MM.1S (cell line): Measurements from ENCODE around the gene MED14.
"Not testable (repeated sequence)": the region's sequence is repeated elsewhere in the genome, so short reads cannot be mapped to it uniquely, and the experiment has no call there.

Source experiments
- DNase-seq: peaks from one replicate; pipeline ENCODE4 v3.0.0-alpha.2; 2015
- H2AFZ ChIP-seq: fragments of 300-600 bp; sonication (generic); 2 replicates; pipeline ENCODE4 v1.6.0; 2016; ENCODE audit warnings: antibody characterized with exemption, low read length
- H3F3A ChIP-seq: fragments of 300-600 bp; sonication (generic); 2 replicates; pipeline ENCODE4 v1.6.1; 2016; ENCODE audit warnings: mild to moderate bottlenecking, antibody characterized with exemption, low read length, moderate library complexity, mixed read lengths; ENCODE audit not compliant: insufficient read depth
- H3K27ac ChIP-seq: fragments of 300-600 bp; sonication (generic); 2 replicates; pipeline ENCODE4 v1.5.1; 2016; ENCODE audit warnings: mild to moderate bottlenecking, low read length
- H3K27me3 ChIP-seq: fragments of 300-600 bp; sonication (generic); replicated peaks from 2 replicates; pipeline ENCODE4 v1.6.0; 2016; ENCODE audit warnings: low read length; ENCODE audit not compliant: insufficient read depth
- H3K36me3 ChIP-seq: fragments of 300-600 bp; sonication (generic); replicated peaks from 2 replicates; pipeline ENCODE4 v1.6.1; 2016; ENCODE audit warnings: mild to moderate bottlenecking, low read length, mixed read lengths; ENCODE audit not compliant: insufficient read depth
- H3K4me1 ChIP-seq: fragments of 300-600 bp; sonication (generic); 2 replicates; pipeline ENCODE4 v1.6.1; 2016; ENCODE audit warnings: low read length, mixed read lengths
- H3K4me2 ChIP-seq: fragments of 300-600 bp; sonication (generic); 2 replicates; pipeline ENCODE4 v1.6.0; 2016; ENCODE audit warnings: low read depth, low read length
- H3K4me3 ChIP-seq: fragments of 300-600 bp; sonication (generic); 2 replicates; pipeline ENCODE4 v1.5.1; 2016; ENCODE audit warnings: low read length, mixed read lengths
- H3K79me2 ChIP-seq: fragments of 300-600 bp; sonication (generic); 2 replicates; pipeline ENCODE4 v1.6.1; 2016; ENCODE audit warnings: mixed run types, low read length, mixed read lengths
- H3K9ac ChIP-seq: fragments of 300-600 bp; sonication (generic); 2 replicates; pipeline ENCODE4 v1.6.1; 2016; ENCODE audit warnings: low read length, mixed read lengths
- H3K9me2 ChIP-seq: fragments of 300-600 bp; sonication (generic); replicated peaks from 2 replicates; pipeline ENCODE4 v1.6.1; 2016; ENCODE audit warnings: mild to moderate bottlenecking, low read length, mixed read lengths; ENCODE audit not compliant: insufficient read depth
- H3K9me3 ChIP-seq: fragments of 300-600 bp; sonication (generic); replicated peaks from 2 replicates; pipeline ENCODE4 v1.6.1; 2016; ENCODE audit warnings: mild to moderate bottlenecking, low read length, mixed read lengths; ENCODE audit not compliant: insufficient read depth
- H4K20me1 ChIP-seq: fragments of 300-600 bp; sonication (generic); 2 replicates; pipeline ENCODE4 v1.6.1; 2016; ENCODE audit warnings: mild to moderate bottlenecking, low read length, moderate library complexity, mixed read lengths; ENCODE audit not compliant: insufficient read depth
- CTCF ChIP-seq: fragments of 300-600 bp; sonication (generic); IDR thresholded peaks from 2 replicates; pipeline ENCODE4 v1.5.1; 2016; ENCODE audit warnings: antibody characterized with exemption, low read length, mixed read lengths
- EZH2 ChIP-seq: fragments of 300-600 bp; sonication (generic); optimal IDR thresholded peaks from 2 replicates; pipeline ENCODE3; 2017; ENCODE audit warnings: low read depth, mild to moderate bottlenecking, antibody characterized with exemption, low read length, mixed read lengths
- EZH2phosphoT487 ChIP-seq: fragments of 300-600 bp; sonication (generic); IDR thresholded peaks from 2 replicates; pipeline ENCODE4 v1.6.1; 2018; ENCODE audit warnings: antibody characterized with exemption, low read length

The MED14 gene

DNA sequence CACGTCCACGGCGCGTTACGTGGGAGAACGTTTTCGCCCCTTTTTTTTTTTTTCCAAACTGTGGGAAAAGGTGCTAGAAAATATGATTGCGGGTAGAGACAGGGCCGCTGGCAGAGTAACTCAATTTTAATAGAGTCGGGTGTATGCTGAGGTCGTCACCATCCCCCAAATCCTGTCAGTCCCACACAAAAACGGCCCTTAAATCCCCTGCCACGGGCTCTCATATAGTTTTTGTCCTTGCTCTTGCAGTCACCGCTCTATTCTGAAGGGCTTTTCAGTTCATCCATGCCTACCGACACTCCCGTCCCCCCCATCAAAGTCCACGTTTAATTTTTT is 796 bp upstream of the MED14 start:
- no peak for DNase-seq
- peaks cover 12% of the 10 kb centered on the region; the same call in 1 of the 2 replicates for H3F3A ChIP-seq
- H2AFZ ChIP-seq = peak overlapping the region; percentile 75
- H3K27ac ChIP-seq = peak overlapping the region; percentile 90
- H3K9ac ChIP-seq = peak overlapping the region; percentile 85
- H3K4me1 ChIP-seq = peaks cover 5% of the 10 kb centered on the region; the same call in 1 of the 2 replicates
- H3K4me3 ChIP-seq = peak overlapping the region; percentile 80
- H3K27me3 ChIP-seq = no peaks in the 10 kb centered on the region
- H3K79me2 ChIP-seq = peaks cover 38% of the 10 kb centered on the region
- H3K9me2 ChIP-seq = no peaks in the 10 kb centered on the region
- H4K20me1 ChIP-seq = no peaks in the 10 kb centered on the region
- no peaks in the 10 kb centered on the region for H3K9me3 ChIP-seq
- peak overlapping the region; percentile 77 for H3K4me2 ChIP-seq
- no peaks in the 10 kb centered on the region for H3K36me3 ChIP-seq
- TF ChIP-seq EZH2 = no peak
- TF ChIP-seq EZH2phosphoT487 = no peak
- TF ChIP-seq CTCF = no peak

- Histone ChIP-seq H3K27ac (peak overlapping the region; percentile 90; the same call in 1 of the 2 replicates), H3K4me2 (peak overlapping the region; percentile 79), H3K36me3 (no peaks in the 10 kb centered on the region), H3K4me3 (peak overlapping the region; percentile 80), H3K79me2 (peaks cover 50% of the 10 kb centered on the region), H3K9ac (peak overlapping the region; percentile 85), H3K9me2 (no peaks in the 10 kb centered on the region), H2AFZ (0 out of 2 replicates have a peak overlapping the region, but pooled peaks have one; percentile 45), H3K9me3 (no peaks in the 10 kb centered on the region), H3K4me1 (peaks cover 5% of the 10 kb centered on the region; the same call in 1 of the 2 replicates), H4K20me1 (no peaks in the 10 kb centered on the region), H3K27me3 (no peaks in the 10 kb centered on the region), H3F3A (peaks cover 12% of the 10 kb centered on the region; the same call in 1 of the 2 replicates)
- TF ChIP-seq EZH2 (no peak), CTCF (no peak), EZH2phosphoT487 (no peak)
- peak; percentile 18 for DNase-seq
Measured at GRCh38 chrX:40734971-40735324, 394 bp downstream of the MED14 start.

DNA sequence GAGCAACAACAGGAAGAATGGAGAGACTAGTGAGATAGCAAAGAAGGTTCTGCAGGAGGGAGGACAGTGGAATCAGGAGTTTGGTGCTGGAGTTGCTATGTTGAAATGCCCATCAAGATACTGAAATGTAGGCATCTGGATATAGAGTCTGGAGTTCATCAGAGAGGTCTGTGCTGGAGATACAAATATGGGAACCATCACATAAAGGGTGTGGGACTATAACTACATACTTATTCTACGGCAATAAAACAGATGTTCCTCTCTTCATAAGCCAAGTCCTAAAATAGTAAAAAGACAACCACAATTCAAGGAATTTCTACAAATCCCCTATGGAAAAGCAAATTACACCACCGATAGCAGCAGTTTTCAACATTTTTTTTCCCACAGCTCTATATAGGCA is 1.6 kb downstream of the MED14 start:
- Histone ChIP-seq H3F3A (peaks cover 12% of the 10 kb centered on the region; the same call in 1 of the 2 replicates), H3K9me2 (no peaks in the 10 kb centered on the region), H2AFZ (no peak overlapping the region), H4K20me1 (no peaks in the 10 kb centered on the region), H3K9me3 (no peaks in the 10 kb centered on the region), H3K4me2 (peak overlapping the region; percentile 79), H3K4me1 (peaks cover 5% of the 10 kb centered on the region; the same call in 1 of the 2 replicates), H3K27me3 (no peaks in the 10 kb centered on the region), H3K36me3 (no peaks in the 10 kb centered on the region), H3K27ac (no peak overlapping the region), H3K9ac (no peak overlapping the region), H3K4me3 (peak overlapping the region; percentile 80), H3K79me2 (peaks cover 62% of the 10 kb centered on the region)
- no peak for TF ChIP-seq EZH2phosphoT487
- no peak for TF ChIP-seq CTCF
- TF ChIP-seq EZH2 = no peak
- no peak for DNase-seq

DNA sequence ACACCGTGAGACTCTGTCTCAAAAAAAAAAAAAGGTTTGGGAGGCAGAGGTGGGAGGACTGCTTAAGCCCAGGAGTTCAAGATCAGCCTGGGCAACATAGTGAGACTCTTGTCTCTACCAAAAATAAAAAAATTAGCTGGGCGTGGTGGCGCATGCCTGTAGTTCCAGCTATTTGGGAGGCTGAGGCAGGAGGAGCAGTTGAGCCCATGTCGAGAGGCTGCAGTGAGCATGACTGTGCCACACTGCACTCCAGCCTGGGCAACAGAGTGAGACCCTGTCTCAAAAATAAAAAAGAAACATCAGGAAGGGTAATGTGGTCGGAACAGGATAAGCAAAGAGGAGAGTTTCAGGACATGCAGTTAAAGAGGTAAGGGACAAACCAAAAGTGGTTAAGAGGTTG is 2.8 kb downstream of the MED14 start:
- not testable (repeated sequence) for H3K9ac ChIP-seq, H3K9me3 ChIP-seq, H2AFZ ChIP-seq, H3K36me3 ChIP-seq, H3K4me2 ChIP-seq, H3K4me1 ChIP-seq, DNase-seq, H3K4me3 ChIP-seq, H3K9me2 ChIP-seq, H3K27ac ChIP-seq, H4K20me1 ChIP-seq, H3K27me3 ChIP-seq
- Histone ChIP-seq H3K79me2 (peaks cover 73% of the 10 kb centered on the region), H3F3A (peaks cover 12% of the 10 kb centered on the region; the same call in 1 of the 2 replicates)
